Measurements from ENCODE around the gene TAS2R4.
"Not testable (repeated sequence)": the region's sequence is repeated elsewhere in the genome, so short reads cannot be mapped to it uniquely, and the experiment has no call there.

Gene TAS2R4

GRCh38 chr7:141776374-141776773 lies at the start of gene TAS2R4:
Gene TAS2R4 (plus strand): TSS chr7:141776674. CDS start chr7:141778489, 1,815 bp downstream.
- DNase-seq, result no peak

- no peak for DNase-seq
Observed at GRCh38 chr7:141729020-141729419, 47.5 kb upstream of the TAS2R4 start.

- DNase-seq, result peak in 4 of 14 donors; percentile 6 to 65 (median 7)
Observed at GRCh38 chr7:141731476-141732149, 44.9 kb upstream of the TAS2R4 start.

GRCh38 chr7:141737118-141737835 lies 39.2 kb upstream of the TAS2R4 start:
- no peak for DNase-seq

GRCh38 chr7:141737836-141738591 lies 38.5 kb upstream of the TAS2R4 start, which contains the start of gene SSBP1:
Gene SSBP1 (plus strand): TSS chr7:141738358. CDS start chr7:141739167, 809 bp downstream.
- peak; percentile 45 to 93 (median 88) for DNase-seq

- no peak for DNase-seq
Observed at GRCh38 chr7:141738592-141739013, 37.9 kb upstream of the TAS2R4 start.

- DNase-seq, result no peak
Observed at GRCh38 chr7:141739250-141739649, 37.2 kb upstream of the TAS2R4 start.

- no peak for DNase-seq
Observed at GRCh38 chr7:141742229-141742628, 34.2 kb upstream of the TAS2R4 start.

- no peak for DNase-seq
Observed at GRCh38 chr7:141744131-141744530, 32.3 kb upstream of the TAS2R4 start.

- DNase-seq, result no peak
Observed at GRCh38 chr7:141748396-141748795, 28.1 kb upstream of the TAS2R4 start.

- DNase-seq, result not testable (repeated sequence)
Observed at GRCh38 chr7:141751904-141752303, 24.6 kb upstream of the TAS2R4 start.

GRCh38 chr7:141752634-141753033 lies 23.8 kb upstream of the TAS2R4 start:
- no peak for DNase-seq

- DNase-seq, result no peak
Observed at GRCh38 chr7:141754939-141755338, 21.5 kb upstream of the TAS2R4 start.

- DNase-seq, result no peak
Observed at GRCh38 chr7:141763797-141764196, 12.7 kb upstream of the TAS2R4 start, which contains the start of gene TAS2R3. Gene TAS2R3 (plus strand): TSS chr7:141764097. CDS start chr7:141764159, 62 bp downstream.

- DNase-seq, result not testable (repeated sequence)
Observed at GRCh38 chr7:141770083-141770583, 6.3 kb upstream of the TAS2R4 start.

GRCh38 chr7:141785706-141786552 lies 9.5 kb downstream of the TAS2R4 start:
- peak in 1 of 14 donors; percentile 1 for DNase-seq

- DNase-seq, result no peak
Observed at GRCh38 chr7:141788296-141788695, 11.8 kb downstream of the TAS2R4 start.

- no peak for DNase-seq
Observed at GRCh38 chr7:141789917-141790316, 13.4 kb downstream of the TAS2R4 start, which contains the start of gene TAS2R5. Gene TAS2R5 (plus strand): TSS chr7:141790217. CDS start chr7:141790362, 145 bp downstream.

GRCh38 chr7:141792526-141792925 lies 16.1 kb downstream of the TAS2R4 start:
- no peak for DNase-seq

- no peak for DNase-seq
Observed at GRCh38 chr7:141820067-141820466, 43.6 kb downstream of the TAS2R4 start.

GRCh38 chr7:141822432-141822831 lies 46.0 kb downstream of the TAS2R4 start:
- not testable (repeated sequence) for DNase-seq

All from C1 segment of cervical spinal cord (tissue), 14 donors.